HG03565 (cell line): ENCODE measurements around the gene CAMTA1.

Experiments
- ATAC-seq: cut with Tn5 transposase; IDR thresholded peaks from one replicate; pipeline ENCODE4 v1.9.1; 2021; ENCODE audit warnings: mild to moderate bottlenecking, moderate library complexity; ENCODE audit not compliant: unreplicated experiment

Gene CAMTA1

DNA sequence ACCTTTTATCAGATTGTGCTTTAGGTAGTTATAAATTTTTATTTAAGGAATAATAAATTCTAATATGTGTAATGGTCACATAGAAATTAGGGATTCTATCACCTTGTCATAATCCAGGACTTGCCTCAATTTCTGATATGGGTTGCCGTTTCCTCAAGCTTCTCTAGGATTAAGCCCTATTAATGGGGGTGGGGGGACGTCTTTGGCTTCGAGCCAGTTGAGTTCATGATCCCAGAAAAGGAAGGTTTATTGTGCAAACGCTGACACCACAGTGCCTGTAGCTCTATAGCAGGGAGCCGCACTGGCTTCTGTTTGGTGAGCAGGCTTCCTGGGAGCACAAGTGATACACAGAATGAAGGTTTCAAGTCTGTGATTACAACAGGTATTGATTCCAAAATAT is 963.9 kb downstream of the CAMTA1 start:
- no peak for ATAC-seq

GRCh38 chr1:7751174-7751573 is 965.9 kb downstream of the CAMTA1 start:
- ATAC-seq, result no peak

- ATAC-seq, result no peak
Observed at GRCh38 chr1:7752512-7753417, 967.5 kb downstream of the CAMTA1 start.

- ATAC-seq, result no peak
Observed at GRCh38 chr1:7753641-7754040, 968.4 kb downstream of the CAMTA1 start.

GRCh38 chr1:7754234-7754633 is 969.0 kb downstream of the CAMTA1 start:
- no peak for ATAC-seq

GRCh38 chr1:7755448-7755847 is 970.2 kb downstream of the CAMTA1 start:
- ATAC-seq, result no peak

DNA sequence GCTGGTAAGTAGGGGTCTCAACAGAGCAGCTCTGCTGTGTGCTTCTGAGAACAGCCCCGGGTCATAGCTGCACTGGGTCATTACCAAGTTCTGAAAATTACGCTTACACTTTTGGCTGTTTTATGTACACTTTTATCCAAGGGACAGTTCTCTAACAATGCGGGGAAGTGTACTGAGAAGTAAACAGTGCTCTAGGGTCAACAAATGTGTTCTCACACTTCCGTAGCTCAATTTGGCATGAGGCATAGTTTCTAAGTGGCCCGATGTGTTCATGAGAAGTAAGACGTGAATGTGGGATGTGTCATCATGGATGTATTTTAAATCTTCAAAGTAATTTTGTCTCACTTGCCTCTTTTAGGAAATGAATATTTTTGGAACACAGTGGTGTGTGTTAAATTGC is 975.0 kb downstream of the CAMTA1 start:
- ATAC-seq, result no peak

DNA sequence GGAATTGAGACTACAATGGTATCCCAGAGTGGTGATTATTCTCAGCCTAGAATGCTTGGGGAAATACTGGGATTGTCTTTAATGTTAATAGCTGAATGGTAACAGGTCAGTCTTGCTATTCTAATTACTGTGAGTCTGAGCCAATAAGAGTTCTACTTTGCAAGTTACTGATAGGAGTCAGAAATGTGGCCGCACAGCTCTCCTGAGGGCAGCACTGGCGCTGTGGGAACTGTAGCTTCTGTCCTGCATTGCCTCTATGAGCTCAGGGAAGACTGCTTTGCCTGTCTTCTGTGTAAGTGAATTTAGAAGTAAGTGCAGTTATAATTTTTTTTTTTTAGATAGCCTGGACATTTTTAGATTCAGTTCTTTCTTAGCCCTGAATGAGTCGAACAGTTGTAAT is 975.8 kb downstream of the CAMTA1 start:
- no peak for ATAC-seq

DNA sequence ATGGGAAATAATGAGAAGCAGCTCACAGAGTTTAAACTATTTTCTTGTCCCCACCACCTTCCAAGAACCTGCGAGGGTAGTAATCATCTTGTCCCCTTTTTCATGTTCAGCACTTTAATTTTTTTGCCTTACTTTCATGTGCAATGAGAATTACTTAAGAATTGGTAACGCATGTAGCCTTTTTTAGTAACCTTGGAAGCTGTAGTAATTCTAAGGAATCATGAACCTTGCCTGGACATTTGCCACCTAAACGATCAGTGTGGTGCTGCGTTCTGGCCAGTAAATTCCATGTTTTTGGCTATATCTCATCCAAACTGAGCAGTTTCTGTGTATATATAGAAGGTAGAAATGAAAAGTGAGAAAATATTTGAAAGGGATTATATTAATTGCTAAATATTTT is 981.9 kb downstream of the CAMTA1 start:
- ATAC-seq, result no peak

DNA sequence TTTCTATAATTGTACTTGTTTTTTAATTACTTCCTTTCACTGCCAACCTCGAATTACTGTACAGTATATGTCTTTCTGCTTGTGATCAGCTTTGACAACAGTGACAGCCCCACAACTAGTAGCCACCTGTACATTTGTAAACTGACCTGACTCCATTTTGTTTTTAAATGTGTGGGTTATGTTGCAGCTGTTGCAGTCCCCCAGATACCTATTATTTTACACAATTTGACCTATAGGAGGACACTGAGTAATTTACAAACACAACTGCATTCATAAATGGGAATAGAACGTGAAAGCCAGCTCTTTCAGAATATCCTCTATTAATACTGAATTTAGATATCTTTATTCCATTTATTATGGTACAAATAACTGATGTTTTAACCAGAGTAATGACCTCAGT is 983.3 kb downstream of the CAMTA1 start:
- ATAC-seq, result no peak

DNA sequence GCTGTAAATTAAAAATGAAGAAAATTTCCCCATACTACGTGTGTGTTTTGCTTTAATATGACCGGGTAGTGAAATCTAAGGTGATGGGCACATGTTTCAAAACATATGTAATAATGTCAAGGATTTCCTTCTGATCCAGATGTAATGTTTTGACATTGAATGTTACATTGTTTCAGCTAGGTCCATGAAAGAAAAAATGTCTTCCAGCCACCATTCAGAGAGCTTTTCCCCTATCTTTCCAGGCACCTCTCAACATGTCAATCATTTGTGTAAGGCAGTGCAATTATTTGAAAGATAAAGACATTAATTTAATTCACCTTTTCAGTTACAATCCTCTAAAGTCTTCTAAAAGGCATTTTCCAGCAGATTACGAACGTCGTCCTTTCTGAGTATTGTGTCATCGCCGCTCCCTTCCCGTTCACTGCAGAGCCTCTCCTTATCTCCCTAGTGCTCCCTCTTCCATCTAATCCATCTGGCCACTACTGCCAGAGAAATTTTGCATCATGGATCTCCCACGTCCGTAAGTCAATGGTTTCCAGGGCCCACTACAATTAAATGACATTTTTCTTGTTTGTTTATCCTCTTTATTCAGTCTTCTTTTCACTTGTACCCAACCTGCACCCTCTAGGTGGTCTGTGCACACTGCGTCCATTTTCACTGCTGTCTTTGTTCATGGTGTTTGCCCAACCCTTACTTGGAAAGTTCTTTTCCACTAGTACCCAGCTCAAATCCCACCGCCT is 984.6 kb downstream of the CAMTA1 start:
- ATAC-seq, result no peak

GRCh38 chr1:7770669-7770996 is 985.4 kb downstream of the CAMTA1 start:
- ATAC-seq, result peak; percentile 25

- ATAC-seq, result peak; percentile 59
Observed at GRCh38 chr1:7770997-7771822, 986.0 kb downstream of the CAMTA1 start, which contains the start of gene VAMP3. TSS of gene VAMP3 (plus strand) at chr1:7771296. CDS start at chr1:7771384, 88 bp downstream.

- ATAC-seq, result no peak
Observed at GRCh38 chr1:7771823-7772299, 986.6 kb downstream of the CAMTA1 start.

DNA sequence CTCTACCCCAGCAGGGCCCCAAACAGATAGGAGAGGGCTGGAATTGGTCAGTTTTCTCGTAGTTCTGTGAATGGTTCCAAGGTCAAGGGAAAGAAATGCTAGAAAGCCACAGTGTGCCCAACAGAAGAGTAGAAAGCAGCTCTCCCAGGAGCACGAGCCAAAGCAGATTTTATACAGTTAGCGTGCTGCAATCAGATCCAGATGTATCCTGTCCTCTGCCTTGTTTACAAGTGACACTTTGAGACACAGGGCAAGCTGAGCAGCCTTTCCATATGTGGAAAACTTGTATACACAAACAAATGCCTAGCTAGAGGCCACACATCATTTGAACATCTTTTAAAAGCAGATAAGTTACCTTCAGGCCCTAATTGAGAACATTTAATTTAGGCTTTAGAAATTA is 992.3 kb downstream of the CAMTA1 start:
- ATAC-seq, result no peak

- no peak for ATAC-seq
Observed at GRCh38 chr1:7778133-7778628, 992.9 kb downstream of the CAMTA1 start.

GRCh38 chr1:7780976-7781375 is 995.7 kb downstream of the CAMTA1 start:
- ATAC-seq, result no peak

GRCh38 chr1:7781501-7781900 is 996.2 kb downstream of the CAMTA1 start:
- no peak for ATAC-seq

- no peak for ATAC-seq
Observed at GRCh38 chr1:7781923-7782495, 996.8 kb downstream of the CAMTA1 start.

DNA sequence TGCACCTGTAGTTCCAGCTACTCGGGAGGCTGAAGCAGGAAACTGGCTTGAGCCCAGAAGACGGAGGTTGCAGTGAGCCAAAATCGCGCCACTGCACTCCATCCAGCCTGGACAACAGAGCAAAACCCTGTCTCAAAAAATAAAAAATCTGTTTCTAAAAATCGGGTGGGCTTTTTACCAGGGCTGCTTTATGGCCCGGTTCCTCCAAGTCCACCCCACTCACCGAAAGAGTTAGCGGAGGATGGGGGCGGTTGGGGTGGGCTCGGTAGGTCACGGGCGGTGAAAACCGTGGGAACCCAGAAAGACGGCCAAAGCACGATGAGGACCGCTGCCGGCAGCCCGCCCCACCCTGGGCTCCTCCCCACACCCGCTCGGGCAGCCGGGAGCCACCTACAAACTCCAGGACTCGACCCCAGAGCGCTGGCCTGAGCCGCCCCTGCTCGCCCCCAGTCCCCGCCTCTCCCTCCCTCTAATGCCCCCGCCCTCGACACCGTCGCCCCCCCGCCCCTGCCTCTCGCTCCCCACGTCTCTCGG is 998.0 kb downstream of the CAMTA1 start:
- no peak for ATAC-seq
